ENCODE measurements around the gene C15orf40.

Gene C15orf40

GRCh38 chr15:82993144-82993543, 18.3 kb downstream of the C15orf40 start:
- DNase-seq (ENCODE audit: low read depth in 2 of 2): no peak

- no peak for DNase-seq (ENCODE audit: low read depth in 2 of 2)
These were observed 18.9 kb downstream of the C15orf40 start for GRCh38 chr15:82992436-82992998.

GRCh38 chr15:82986442-82986780, 25.0 kb downstream of the C15orf40 start:
- DNase-seq (ENCODE audit: low read depth in 2 of 2): no peak

- peak; percentile 80 to 89 for DNase-seq (ENCODE audit: low read depth in 2 of 2)
These were observed 25.6 kb downstream of the C15orf40 start, which contains the start of gene RAMAC for GRCh38 chr15:82985688-82986441. RAMAC (plus strand) TSS chr15:82986210; CDS start chr15:82989019, 2,809 bp downstream.

GRCh38 chr15:82980981-82981380, 30.5 kb downstream of the C15orf40 start:
- no peak for DNase-seq (ENCODE audit: low read depth in 2 of 2)

GRCh38 chr15:82979726-82980125, 31.7 kb downstream of the C15orf40 start:
- no peak for DNase-seq (ENCODE audit: low read depth in 2 of 2)

- no peak for DNase-seq (ENCODE audit: low read depth in 2 of 2)
These were observed 33.0 kb downstream of the C15orf40 start for GRCh38 chr15:82978438-82978837.

GRCh38 chr15:82977076-82977475, 34.4 kb downstream of the C15orf40 start:
- DNase-seq (ENCODE audit: low read depth in 2 of 2): no peak

GRCh38 chr15:82972990-82973389, 38.4 kb downstream of the C15orf40 start:
- no peak for DNase-seq (ENCODE audit: low read depth in 2 of 2)

- DNase-seq (ENCODE audit: low read depth in 2 of 2): no peak
These were observed 40.0 kb downstream of the C15orf40 start for GRCh38 chr15:82971218-82971984.

- no peak for DNase-seq (ENCODE audit: low read depth in 2 of 2)
These were observed 40.7 kb downstream of the C15orf40 start for GRCh38 chr15:82970696-82971095.

- DNase-seq (ENCODE audit: low read depth in 2 of 2): no peak
These were observed 41.3 kb downstream of the C15orf40 start for GRCh38 chr15:82970078-82970686.

GRCh38 chr15:82969353-82969752, 42.1 kb downstream of the C15orf40 start:
- DNase-seq (ENCODE audit: low read depth in 2 of 2): no peak

- no peak for DNase-seq (ENCODE audit: low read depth in 2 of 2)
These were observed 43.4 kb downstream of the C15orf40 start for GRCh38 chr15:82968066-82968465.

GRCh38 chr15:82966671-82967071, 44.8 kb downstream of the C15orf40 start:
- no peak for DNase-seq (ENCODE audit: low read depth in 2 of 2)

GRCh38 chr15:82964890-82965289, 46.5 kb downstream of the C15orf40 start:
- no peak for DNase-seq (ENCODE audit: low read depth in 2 of 2)

- no peak for DNase-seq (ENCODE audit: low read depth in 2 of 2)
These were observed 47.7 kb downstream of the C15orf40 start for GRCh38 chr15:82963471-82964341.

GRCh38 chr15:82960766-82961165, 50.7 kb downstream of the C15orf40 start:
- no peak for DNase-seq (ENCODE audit: low read depth in 2 of 2)

- DNase-seq (ENCODE audit: low read depth in 2 of 2): no peak
These were observed 52.0 kb downstream of the C15orf40 start for GRCh38 chr15:82959423-82959822.

GRCh38 chr15:82958638-82959037, 52.8 kb downstream of the C15orf40 start:
- DNase-seq (ENCODE audit: low read depth in 2 of 2): no peak

Measured in activated CD8-positive, alpha-beta memory T cell treated with anti-CD3 and anti-CD28 coated beads for 4 hours (primary cell).